Lower lobe of right lung (tissue), 2 donors: ENCODE results near the gene RNF212. TPM values are rescaled to one million over a fixed set of nuclear protein-coding genes. Genes with fewer than 3 reads are reported as not detected.

Experiments used
- ATAC-seq, 2 donors: fragments of 200-7000 bp; cut with Tn5 transposase; one replicate each; pipeline ENCODE4 v1.9.1; 2020 to 2022; ENCODE audit warnings: mild to moderate bottlenecking in 2 of 2, moderate library complexity in 2 of 2
- DNase-seq: peaks from one replicate; pipeline ENCODE4 v3.0.0-alpha.2; 2020
- H3K27ac ChIP-seq: fragments of 200-600 bp; one replicate; pipeline ENCODE4 v1.8.0; 2022
- H3K27me3 ChIP-seq: fragments of 200-600 bp; one replicate; pipeline ENCODE4 v1.8.0; 2022; ENCODE audit warnings: low read depth
- H3K36me3 ChIP-seq: fragments of 200-600 bp; one replicate; pipeline ENCODE4 v1.8.0; 2022; ENCODE audit warnings: mild to moderate bottlenecking
- H3K4me1 ChIP-seq: fragments of 200-600 bp; one replicate; pipeline ENCODE4 v1.8.0; 2022
- H3K4me3 ChIP-seq: fragments of 200-600 bp; one replicate; pipeline ENCODE4 v1.8.0; 2022; ENCODE audit warnings: mild to moderate bottlenecking
- H3K9me3 ChIP-seq: fragments of 200-600 bp; one replicate; pipeline ENCODE4 v1.8.0; 2022
- intact Hi-C: fragments of 100-400 bp; cut with DNase I; formaldehyde crosslinking; loops from one replicate; pipeline ENCODE4 v1.11.0; 2022
- total RNA-seq: library from RNA; stranded (reverse); fragmentation: NEBNext Ultra II Directional; extraction: Animal tissue kit (Norgen Biotek cat#: 25700); gene quantifications from one replicate; pipeline ENCODE4 v1.2.1, GENCODE V29; 2021
- TF ChIP-seq, protein P1 (sequence below): fragments of 200-600 bp; IDR thresholded peaks from one replicate; pipeline ENCODE4 v1.8.0; 2022; ENCODE audit warnings: antibody characterized with exemption, mild to moderate bottlenecking
- donor health status: DM: no; HTN: yes; CAD: no; lungs with severe emphysema.

The RNF212 gene
- total RNA-seq, 1 donor from 2014 or later: 6.8 TPM

DNA sequence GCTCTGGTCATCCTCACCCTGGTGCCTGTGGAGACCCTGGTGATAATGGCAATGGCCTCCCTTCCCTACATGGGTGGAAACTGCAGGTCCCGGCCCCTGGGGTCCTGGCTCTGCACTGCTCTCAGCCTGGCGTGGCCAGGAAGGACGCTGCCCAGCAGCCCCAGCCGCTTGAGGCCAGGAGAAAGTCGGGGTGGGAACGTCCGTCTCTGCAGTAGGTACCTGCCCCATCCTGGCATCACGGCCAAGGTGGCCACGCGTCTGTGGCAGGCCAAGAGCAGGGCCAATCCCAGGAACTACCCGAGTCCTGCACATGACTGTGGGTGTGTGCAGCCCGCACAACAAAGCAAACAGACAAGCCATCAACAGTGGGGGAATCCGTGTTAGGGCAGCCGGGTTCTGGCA, 68.2 kb downstream of the RNF212 start:
- Histone ChIP-seq H3K36me3 (no peaks in the 10 kb centered on the region), H3K4me1 (peaks cover 39% of the 10 kb centered on the region), H3K27me3 (peaks cover 25% of the 10 kb centered on the region), H3K9me3 (no peaks in the 10 kb centered on the region), H3K27ac (no peak overlapping the region), H3K4me3 (no peak overlapping the region)
- TF ChIP-seq, protein P1, sequence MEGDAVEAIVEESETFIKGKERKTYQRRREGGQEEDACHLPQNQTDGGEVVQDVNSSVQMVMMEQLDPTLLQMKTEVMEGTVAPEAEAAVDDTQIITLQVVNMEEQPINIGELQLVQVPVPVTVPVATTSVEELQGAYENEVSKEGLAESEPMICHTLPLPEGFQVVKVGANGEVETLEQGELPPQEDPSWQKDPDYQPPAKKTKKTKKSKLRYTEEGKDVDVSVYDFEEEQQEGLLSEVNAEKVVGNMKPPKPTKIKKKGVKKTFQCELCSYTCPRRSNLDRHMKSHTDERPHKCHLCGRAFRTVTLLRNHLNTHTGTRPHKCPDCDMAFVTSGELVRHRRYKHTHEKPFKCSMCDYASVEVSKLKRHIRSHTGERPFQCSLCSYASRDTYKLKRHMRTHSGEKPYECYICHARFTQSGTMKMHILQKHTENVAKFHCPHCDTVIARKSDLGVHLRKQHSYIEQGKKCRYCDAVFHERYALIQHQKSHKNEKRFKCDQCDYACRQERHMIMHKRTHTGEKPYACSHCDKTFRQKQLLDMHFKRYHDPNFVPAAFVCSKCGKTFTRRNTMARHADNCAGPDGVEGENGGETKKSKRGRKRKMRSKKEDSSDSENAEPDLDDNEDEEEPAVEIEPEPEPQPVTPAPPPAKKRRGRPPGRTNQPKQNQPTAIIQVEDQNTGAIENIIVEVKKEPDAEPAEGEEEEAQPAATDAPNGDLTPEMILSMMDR: no peak
- intact Hi-C loops: no loop called here
- ATAC-seq: no peak
- peak; percentile 40 for DNase-seq

GRCh38 chr4:1044469-1045192, 68.7 kb downstream of the RNF212 start:
- no peak overlapping the region for H3K4me3 ChIP-seq
- peak; percentile 37 for DNase-seq
- TF ChIP-seq, protein P1: no peak
- H3K9me3 ChIP-seq: no peaks in the 10 kb centered on the region
- peaks cover 45% of the 10 kb centered on the region for H3K4me1 ChIP-seq
- H3K36me3 ChIP-seq: no peaks in the 10 kb centered on the region
- peaks cover 25% of the 10 kb centered on the region for H3K27me3 ChIP-seq
- no peak overlapping the region for H3K27ac ChIP-seq
- intact Hi-C loops: no loop called here
- ATAC-seq: no peak

- H3K4me1 ChIP-seq: peaks cover 45% of the 10 kb centered on the region
- TF ChIP-seq, protein P1: no peak
- peak overlapping the region; percentile 18 for H3K27ac ChIP-seq
- no peaks in the 10 kb centered on the region for H3K9me3 ChIP-seq
- ATAC-seq: peak; percentile 60 to 73
- no peaks in the 10 kb centered on the region for H3K36me3 ChIP-seq
- H3K27me3 ChIP-seq: peaks cover 25% of the 10 kb centered on the region
- DNase-seq: peak; percentile 78
- H3K4me3 ChIP-seq: no peak overlapping the region
- intact Hi-C loops: no loop called here
These were observed 69.5 kb downstream of the RNF212 start for GRCh38 chr4:1043651-1044468.

GRCh38 chr4:1043162-1043561, 70.2 kb downstream of the RNF212 start:
- no peak overlapping the region for H3K27ac ChIP-seq
- intact Hi-C loops: no loop called here

GRCh38 chr4:1042352-1043055, 70.9 kb downstream of the RNF212 start:
- Histone ChIP-seq H3K4me1 (peaks cover 36% of the 10 kb centered on the region), H3K36me3 (no peaks in the 10 kb centered on the region), H3K9me3 (no peaks in the 10 kb centered on the region), H3K27me3 (peaks cover 31% of the 10 kb centered on the region), H3K4me3 (no peak overlapping the region), H3K27ac (no peak overlapping the region)
- TF ChIP-seq, protein P1: no peak
- peak; percentile 28 for DNase-seq
- ATAC-seq: no peak
- intact Hi-C loops: no loop called here

More at GRCh38 chr4:1043162-1043561, 70.2 kb downstream of the RNF212 start:
- DNase-seq (no peak), ATAC-seq (no peak)
- H3K27me3 ChIP-seq: peaks cover 25% of the 10 kb centered on the region
- no peaks in the 10 kb centered on the region for H3K9me3 ChIP-seq
- TF ChIP-seq, protein P1: no peak
- peaks cover 42% of the 10 kb centered on the region for H3K4me1 ChIP-seq
- no peaks in the 10 kb centered on the region for H3K36me3 ChIP-seq
- no peak overlapping the region for H3K4me3 ChIP-seq
